Uterus (tissue), 4 donors: Measurements from ENCODE around the gene KRT73. TPM values are rescaled to one million over a fixed set of nuclear protein-coding genes. Genes with fewer than 3 reads are reported as not detected.

ENCODE experiments used
- DNase-seq, 2 donors: peaks; one replicate each; pipeline ENCODE4 v3.0.0-alpha.2; 2019 to 2020
- H3K27ac ChIP-seq, 2 donors: fragments of 200-600 bp; sonication (generic); 1 replicate in 1 of 2; 2 replicates in 1 of 2; pipeline ENCODE4 v1.5.1; 2016 to 2018
- H3K27me3 ChIP-seq, 2 donors: fragments of 200-600 bp; sonication (generic); one replicate each; pipeline ENCODE4 v1.5.1; 2018 to 2019; ENCODE audit warnings: control low read depth in 1 of 2
- H3K36me3 ChIP-seq, 2 donors: fragments of 200-600 bp; sonication (generic); one replicate each; pipeline ENCODE4 v1.5.1; 2019; ENCODE audit warnings: control low read depth in 1 of 2
- H3K4me1 ChIP-seq, 2 donors: fragments of 200-600 bp; sonication (generic); one replicate each; pipeline ENCODE4 v1.5.1; 2018 to 2019; ENCODE audit warnings: control low read depth in 1 of 2
- H3K4me3 ChIP-seq, 2 donors: fragments of 200-600 bp; sonication (generic); 1 replicate in 1 of 2; 2 replicates in 1 of 2; pipeline ENCODE4 v1.5.1; 2018 to 2019; ENCODE audit warnings: mild to moderate bottlenecking in 1 of 2
- H3K9me3 ChIP-seq, 2 donors: fragments of 200-600 bp; sonication (generic); one replicate each; pipeline ENCODE4 v1.5.1; 2019; ENCODE audit warnings: control low read depth in 1 of 2
- CTCF ChIP-seq, 4 experiments: fragments of 200-600 bp in 2 of 4; fragments of 450-650 bp in 2 of 4; sonication (generic) in 2 of 4; IDR thresholded peaks; one replicate each; pipeline ENCODE4 v1.5.1; 2016 to 2019; ENCODE audit warnings: antibody characterized with exemption in 4 of 4, mild to moderate bottlenecking in 2 of 4, moderate library complexity in 1 of 4
- POLR2A ChIP-seq, 2 donors: fragments of 450-650 bp; IDR thresholded peaks; one replicate each; pipeline ENCODE4 v1.6.1; 2016; ENCODE audit warnings: antibody characterized with exemption in 2 of 2, mild to moderate bottlenecking in 1 of 2, moderate library complexity in 1 of 2
- intact Hi-C: fragments of 100-400 bp; cut with DNase I; formaldehyde crosslinking; loops from one replicate; pipeline ENCODE4 v1.15.1; 2023; ENCODE audit warnings: low total_unique reads
- total RNA-seq, 4 donors: library from RNA; depleted of rRNA in 3 of 4; stranded (reverse); fragments of >200 nt in 3 of 4; gene quantifications; one replicate each; pipeline versions ENCODE4 v1.1.0 to v1.2.4, GENCODE V29; 2014 to 2023
- donor health status: DM: yes; HTN: yes; CAD: no.

Gene KRT73
- total RNA-seq, 4 donors from 2014 or later = not detected

DNA sequence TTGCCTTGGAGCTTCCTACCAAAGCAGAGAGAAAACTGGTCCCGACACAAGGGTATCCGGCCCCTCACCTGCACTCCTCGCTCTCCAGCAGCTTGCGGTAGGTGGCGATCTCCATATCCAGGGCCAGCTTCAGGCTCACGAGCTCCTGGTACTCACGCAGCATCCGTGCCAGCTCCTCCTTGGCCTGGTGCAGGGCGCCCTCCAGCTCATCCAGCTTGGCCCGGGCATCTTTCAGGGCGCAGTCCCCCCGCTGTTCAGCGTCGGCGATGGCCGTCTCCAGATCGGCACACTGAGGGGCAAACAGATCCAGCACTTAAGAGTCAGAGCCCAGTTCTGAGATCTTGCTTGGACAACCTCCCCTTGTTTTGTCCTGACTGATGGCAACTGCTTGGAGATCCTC lies 30.8 kb downstream of the KRT73 start:
- intact Hi-C loops = loop anchor here (5.0 kb wide), 1 partner anchor 395 kb away; no protein-coding TSS in a partner anchor
- no peak for DNase-seq
- no peaks in the 10 kb centered on the region for H3K36me3 ChIP-seq
- H3K27ac ChIP-seq = no peak overlapping the region
- H3K4me3 ChIP-seq = no peak overlapping the region
- H3K9me3 ChIP-seq = no peaks in the 10 kb centered on the region
- H3K27me3 ChIP-seq = no peaks in the 10 kb centered on the region
- TF ChIP-seq CTCF (IDR thresholded peaks at IDR 0.05) = no peak
- TF ChIP-seq POLR2A (IDR thresholded peaks at IDR 0.05) = no peak
- H3K4me1 ChIP-seq = no peaks in the 10 kb centered on the region

GRCh38 chr12:52585946-52586345 lies 32.4 kb downstream of the KRT73 start:
- no peak overlapping the region for H3K27ac ChIP-seq
- no peaks in the 10 kb centered on the region for H3K9me3 ChIP-seq
- TF ChIP-seq POLR2A (IDR thresholded peaks at IDR 0.05) = no peak
- DNase-seq = no peak
- H3K36me3 ChIP-seq = no peaks in the 10 kb centered on the region
- H3K27me3 ChIP-seq = no peaks in the 10 kb centered on the region
- no peaks in the 10 kb centered on the region for H3K4me1 ChIP-seq
- intact Hi-C loops = loop anchor here (5.0 kb wide), 1 partner anchor 396 kb away; no protein-coding TSS in a partner anchor
- no peak overlapping the region for H3K4me3 ChIP-seq

DNA sequence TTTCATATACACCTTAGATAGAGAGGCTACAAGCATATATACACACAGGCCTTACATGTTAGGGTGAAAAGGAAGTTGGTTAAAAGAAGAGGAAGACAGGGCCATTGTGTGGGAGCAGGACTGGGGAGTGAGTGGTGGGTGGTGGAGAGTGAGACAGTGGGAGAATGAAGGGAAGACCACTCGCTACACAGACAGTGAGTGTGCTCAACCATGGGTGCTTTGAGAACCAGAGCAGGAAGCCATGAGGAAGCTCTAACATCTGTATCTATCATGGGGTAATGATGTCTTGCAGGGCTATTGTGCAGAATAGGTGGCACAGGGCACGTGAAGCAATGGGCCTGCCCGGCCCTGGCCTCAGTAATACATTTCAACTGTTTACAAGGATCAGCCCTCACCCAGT lies 33.3 kb downstream of the KRT73 start:
- H3K27ac ChIP-seq = no peak overlapping the region
- H3K4me3 ChIP-seq = no peak overlapping the region
- H3K27me3 ChIP-seq = no peaks in the 10 kb centered on the region
- H3K4me1 ChIP-seq = no peaks in the 10 kb centered on the region
- no peaks in the 10 kb centered on the region for H3K9me3 ChIP-seq
- TF ChIP-seq CTCF (IDR thresholded peaks at IDR 0.05) = no peak
- TF ChIP-seq POLR2A (IDR thresholded peaks at IDR 0.05) = no peak
- no peaks in the 10 kb centered on the region for H3K36me3 ChIP-seq
- no peak for DNase-seq
- intact Hi-C loops = loop anchor here (5.0 kb wide), 1 partner anchor 397 kb away; no protein-coding TSS in a partner anchor

DNA sequence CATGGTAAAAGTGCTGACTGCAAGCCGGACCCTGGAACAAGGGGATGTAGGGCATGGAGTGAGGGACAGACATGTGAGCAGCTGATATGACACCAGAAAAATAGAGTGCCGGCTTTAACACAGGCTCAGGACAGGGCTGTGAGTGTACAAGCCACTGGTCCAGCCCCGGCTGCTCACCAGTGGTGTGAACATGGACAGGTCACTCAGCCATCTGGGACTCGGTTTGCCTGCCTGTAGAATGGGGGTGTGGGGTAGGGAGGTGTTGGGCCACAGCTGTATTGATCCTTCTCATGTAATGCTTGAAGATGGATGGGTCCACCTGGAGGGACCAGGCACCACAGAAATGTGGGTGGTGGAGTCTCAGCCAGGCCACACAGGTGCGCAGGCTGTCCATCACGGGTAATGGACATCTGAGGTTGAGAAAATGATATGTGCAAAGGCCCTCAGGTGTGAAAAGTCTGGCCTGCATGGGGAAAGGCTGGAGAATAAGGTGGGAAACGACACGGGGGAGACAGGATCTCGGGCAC lies 34.1 kb downstream of the KRT73 start:
- Histone ChIP-seq H3K9me3 (no peaks in the 10 kb centered on the region), H3K4me1 (no peaks in the 10 kb centered on the region), H3K36me3 (no peaks in the 10 kb centered on the region), H3K4me3 (no peak overlapping the region), H3K27me3 (no peaks in the 10 kb centered on the region), H3K27ac (no peak overlapping the region)
- TF ChIP-seq POLR2A (IDR thresholded peaks at IDR 0.05) (no peak), CTCF (IDR thresholded peaks at IDR 0.05) (no peak)
- intact Hi-C loops = no loop called here
- DNase-seq = no peak

DNA sequence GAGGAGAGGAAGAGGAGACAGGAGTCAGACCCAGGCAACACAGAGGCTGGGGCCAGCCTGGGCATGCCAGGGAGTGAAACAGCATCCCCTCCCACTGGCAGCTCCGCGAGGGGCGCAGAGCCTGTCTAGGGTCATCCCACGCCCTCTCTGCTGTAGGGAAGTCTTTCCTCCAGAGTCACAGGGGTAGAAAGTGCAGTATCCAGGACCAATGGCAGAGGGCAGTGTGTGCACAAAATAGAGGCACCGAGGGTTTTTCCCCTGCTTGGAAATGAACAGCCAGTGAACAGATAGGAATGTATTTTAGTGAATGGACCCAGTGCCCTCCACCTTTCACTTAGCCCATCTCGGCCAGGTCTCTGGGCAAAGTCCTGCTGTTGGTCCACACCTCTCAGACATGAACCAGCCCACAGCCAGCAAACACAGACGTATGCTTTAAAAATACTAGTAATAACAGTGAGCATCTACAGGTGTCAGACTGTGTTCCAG lies 35.3 kb downstream of the KRT73 start:
- H3K27ac ChIP-seq = no peak overlapping the region
- no peak overlapping the region for H3K4me3 ChIP-seq
- DNase-seq = peak; percentile 29 to 37
- TF ChIP-seq POLR2A (IDR thresholded peaks at IDR 0.05) = no peak
- peak; percentile 35 to 80 (median 54) for TF ChIP-seq CTCF (IDR thresholded peaks at IDR 0.05)
- H3K27me3 ChIP-seq = no peaks in the 10 kb centered on the region
- no peaks in the 10 kb centered on the region for H3K9me3 ChIP-seq
- intact Hi-C loops = no loop called here
- no peaks in the 10 kb centered on the region for H3K36me3 ChIP-seq
- H3K4me1 ChIP-seq = no peaks in the 10 kb centered on the region
